Measurements from ENCODE around the gene UGGT1. TPM values are rescaled to one million over a fixed set of nuclear protein-coding genes. Genes with fewer than 3 reads are reported as not detected.

UGGT1 gene
- polyA plus RNA-seq, 1 of the 3 experiments (the other 2 are of a cell fraction) = 20.0 TPM

- Histone ChIP-seq H3F3A (replicated peaks; ENCODE audit: insufficient read depth) (no peaks in the 10 kb centered on the region), H3K36me3 (replicated peaks in 1 of 2; ENCODE audit: control insufficient read depth in 1 of 2, insufficient read depth in 2 of 2, low read length in 1 of 2) (peaks cover 0 to 2% of the 10 kb centered on the region in 2 experiments), H3K9me2 (no peaks in the 10 kb centered on the region), H3K4me3 (ENCODE audit: low read depth in 2 of 2, low read length in 1 of 2) (no peak overlapping the region), H3K4me1 (ENCODE audit: control insufficient read depth in 1 of 2, insufficient read depth in 2 of 2, low read depth in 1 of 2, low read length in 1 of 2) (peaks cover 0 to 4% of the 10 kb centered on the region in 2 experiments; a peak in 1 of 4 replicates), H3K27me3 (ENCODE audit: insufficient read depth) (no peaks in the 10 kb centered on the region), H2AFZ (ENCODE audit: low read depth) (no peak overlapping the region), H4K20me1 (ENCODE audit: insufficient read depth) (no peaks in the 10 kb centered on the region), H3K4me2 (no peak overlapping the region), H3K9ac (no peak overlapping the region), H3K9me3 (no peaks in the 10 kb centered on the region), H3K27ac (ENCODE audit: low read depth in 2 of 2, low read length in 1 of 2) (no peak overlapping the region), H3K79me2 (ENCODE audit: insufficient read depth) (no peaks in the 10 kb centered on the region)
- POLR2A ChIA-PET = no interaction called here
- CTCF ChIA-PET = interaction anchor here (1.0 to 1.2 kb wide), 2 partner anchors 20 to 34 kb away, joined by 4 read pairs; no protein-coding TSS in a partner anchor
- WGBS (ENCODE audit: low lambda C conversion rate) = 88% methylated on average over 7 of the region's 7 CpGs
- DNase-seq = no peak
- no peak for TF ChIP-seq POLR2AphosphoS5 (IDR thresholded peaks at IDR 0.05; ENCODE audit: low read depth, low read length)
- TF ChIP-seq EZH2phosphoT487 (IDR thresholded peaks at IDR 0.05; ENCODE audit: borderline replicate concordance, low read depth) = no peak
- no peak for TF ChIP-seq USF1 (IDR thresholded peaks at IDR 0.05; ENCODE audit: borderline replicate concordance, low read depth)
- TF ChIP-seq FOXM1 (IDR thresholded peaks at IDR 0.05; ENCODE audit: low read depth) = no peak
- no peak for TF ChIP-seq REST (IDR thresholded peaks at IDR 0.05; ENCODE audit: low read depth, low read length)
- no peak for TF ChIP-seq PBX3 (IDR thresholded peaks at IDR 0.05)
- TF ChIP-seq FOXJ3 (CRISPR knock-in tag; IDR thresholded peaks at IDR 0.05) = no peak
- TF ChIP-seq RCOR1 (IDR thresholded peaks at IDR 0.05; ENCODE audit: low read length) = no peak
- no peak for TF ChIP-seq USF2 (IDR thresholded peaks at IDR 0.05; ENCODE audit: borderline replicate concordance, low read depth, low read length)
- TF ChIP-seq SIN3A (IDR thresholded peaks at IDR 0.05; ENCODE audit: borderline replicate concordance, low read depth, low read length) = no peak
- no peak for TF ChIP-seq FOSL2 (IDR thresholded peaks at IDR 0.05; ENCODE audit: borderline replicate concordance, low read depth)
- TF ChIP-seq MEF2A (IDR thresholded peaks at IDR 0.05; ENCODE audit: borderline replicate concordance, low read depth) = no peak
- TF ChIP-seq EP300 (IDR thresholded peaks at IDR 0.05; ENCODE audit: borderline replicate concordance in 1 of 2, low read depth in 1 of 2, low read length in 1 of 2) = no peak
- no peak for TF ChIP-seq CTCF (IDR thresholded peaks at IDR 0.05)
- no peak for TF ChIP-seq ELF1 (IDR thresholded peaks at IDR 0.05)
- TF ChIP-seq MXI1 (IDR thresholded peaks at IDR 0.05; ENCODE audit: low read depth, low read length) = no peak
- no peak for TF ChIP-seq RAD21 (IDR thresholded peaks at IDR 0.05; ENCODE audit: low read length)
- TF ChIP-seq JUND (IDR thresholded peaks at IDR 0.05) = no peak
Measured at GRCh38 chr2:128199141-128199540, 108.1 kb downstream of the UGGT1 start.
